CD4-positive, alpha-beta memory T cell (primary cell): ENCODE results near the gene PPM1F. TPM values are rescaled to one million over a fixed set of nuclear protein-coding genes. Genes with fewer than 3 reads are reported as not detected.

Experiments used
- CTCF ChIA-PET: fragments of 350-600 bp; sonication (Branson Sonifier 250); formaldehyde crosslinking; loops from one replicate; lab custom pipeline; 2021; ENCODE audit warnings: inconsistent platforms; ENCODE audit not compliant: partially characterized antibody; lab: Charles Lee
- POLR2A ChIA-PET: fragments of 350-600 bp; sonication (Branson Sonifier 250); formaldehyde crosslinking; loops from one replicate; lab custom pipeline; 2021; ENCODE audit not compliant: partially characterized antibody; lab: Charles Lee
- DNase-seq, 5 donors: peaks; one replicate each; pipeline versions ENCODE4 v3.0.0 to v3.0.0-alpha.2; 2020 to 2022; ENCODE audit warnings: mixed read lengths in 1 of 5
- H3K27ac ChIP-seq: one replicate; pipeline ENCODE4 v1.7.0; 2013; ENCODE audit warnings: low read depth, low read length
- H3K27me3 ChIP-seq: 2 replicates; pipeline ENCODE4 v1.7.0; 2013; ENCODE audit warnings: mild to moderate bottlenecking, low read length, moderate library complexity; ENCODE audit not compliant: insufficient read depth
- H3K36me3 ChIP-seq: 2 replicates; pipeline ENCODE4 v1.7.0; 2013; ENCODE audit warnings: mild to moderate bottlenecking, low read length, moderate library complexity; ENCODE audit not compliant: insufficient read depth
- H3K4me1 ChIP-seq: 2 replicates; pipeline ENCODE4 v1.7.0; 2013; ENCODE audit warnings: mild to moderate bottlenecking, low read length, moderate library complexity; ENCODE audit not compliant: insufficient read depth
- H3K4me3 ChIP-seq, 2 donors: one replicate each; pipeline ENCODE4 v1.7.0; 2013; ENCODE audit warnings: low read length in 2 of 2, mild to moderate bottlenecking in 1 of 2
- H3K9me3 ChIP-seq, 2 donors: one replicate each; pipeline ENCODE4 v1.7.0; 2013; ENCODE audit warnings: low read length in 2 of 2, control low read depth in 1 of 2; ENCODE audit not compliant: control insufficient read depth in 1 of 2
- H3K27ac Mint-ChIP-seq, 7 donors: one replicate each; pipeline ENCODE4 v1.8.0; 2020 to 2021; ENCODE audit warnings: mixed read lengths in 7 of 7, mild to moderate bottlenecking in 6 of 7, inconsistent platforms in 3 of 7, moderate library complexity in 3 of 7
- H3K27me3 Mint-ChIP-seq, 2 donors: one replicate each; pipeline ENCODE4 v1.8.0; 2020 to 2021; ENCODE audit warnings: mixed read lengths in 2 of 2
- H3K36me3 Mint-ChIP-seq, 2 donors: one replicate each; pipeline ENCODE4 v1.8.0; 2020 to 2021; ENCODE audit warnings: mixed read lengths in 2 of 2, inconsistent platforms in 1 of 2, mild to moderate bottlenecking in 1 of 2
- H3K4me1 Mint-ChIP-seq, 4 donors: one replicate each; pipeline ENCODE4 v1.8.0; 2020 to 2021; ENCODE audit warnings: mixed read lengths in 4 of 4, mild to moderate bottlenecking in 1 of 4
- H3K4me3 Mint-ChIP-seq, 8 donors: one replicate each; pipeline ENCODE4 v1.8.0; 2020 to 2021; ENCODE audit warnings: mixed read lengths in 8 of 8, mild to moderate bottlenecking in 7 of 8, moderate library complexity in 6 of 8, inconsistent platforms in 3 of 8
- H3K9me3 Mint-ChIP-seq, 8 donors: one replicate each; pipeline ENCODE4 v1.8.0; 2020 to 2021; ENCODE audit warnings: mixed read lengths in 8 of 8, mild to moderate bottlenecking in 5 of 8, inconsistent platforms in 3 of 8, moderate library complexity in 1 of 8
- intact Hi-C: fragments of 100-400 bp; cut with micrococcal nuclease; formaldehyde crosslinking; loops from one replicate; pipeline ENCODE4 v1.15.1; 2023
- polyA plus RNA-seq, 2 donors: library from polyadenylated mRNA; unstranded; fragments of 300-500 nt; fragmentation: Illumina TruSeq; gene quantifications; one replicate each; pipeline ENCODE4 v1.2.3, GENCODE V29; 2021
- total RNA-seq, 2 experiments: library from RNA; stranded (reverse); gene quantifications; one replicate each; pipeline ENCODE4 v1.2.3, GENCODE V29; 2021

PPM1F gene
- total and polyA plus RNA-seq, 4 experiments from 2014 or later, result 5.3 to 25.4 (median 15.2) TPM

DNA sequence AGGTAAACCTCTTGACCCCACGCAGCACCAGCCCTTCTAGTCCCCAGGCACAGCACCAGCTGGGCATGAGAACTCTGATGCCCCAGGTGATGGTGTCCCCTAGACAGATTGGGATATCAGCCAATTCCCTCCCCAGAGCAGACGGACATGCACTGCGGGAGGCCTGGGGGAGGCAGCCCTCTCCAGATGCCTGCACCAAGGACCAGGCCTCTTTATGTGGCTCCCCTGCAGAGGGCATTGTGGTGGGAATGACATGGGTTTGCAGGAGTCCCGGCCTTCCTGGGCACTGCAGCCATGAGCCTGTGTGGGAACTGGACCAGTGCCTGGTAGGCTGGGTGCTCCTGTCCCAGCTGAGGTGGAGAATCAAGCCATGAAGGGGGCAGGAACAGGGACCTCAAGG lies 25.9 kb downstream of the PPM1F start:
- no peaks in the 10 kb centered on the region for H3K27me3 Mint-ChIP-seq
- no peaks in the 10 kb centered on the region for H3K4me1 Mint-ChIP-seq
- DNase-seq, result no peak
- Histone ChIP-seq H3K36me3 (peaks cover 7% of the 10 kb centered on the region), H3K27me3 (no peaks in the 10 kb centered on the region), H3K4me3 (no peak overlapping the region), H3K27ac (no peak overlapping the region), H3K9me3 (no peaks in the 10 kb centered on the region), H3K4me1 (no peaks in the 10 kb centered on the region)
- CTCF ChIA-PET, result interaction anchor here (0.7 kb wide), 1 partner anchor 165 kb away, joined by 5 read pairs; no protein-coding TSS in a partner anchor
- intact Hi-C loops, result no loop called here
- POLR2A ChIA-PET, result no interaction called here
- H3K4me3 Mint-ChIP-seq, result no peak overlapping the region
- H3K9me3 Mint-ChIP-seq, result no peaks in the 10 kb centered on the region
- H3K36me3 Mint-ChIP-seq, result peaks cover 10 to 25% of the 10 kb centered on the region in 2 donors
- no peak overlapping the region for H3K27ac Mint-ChIP-seq

DNA sequence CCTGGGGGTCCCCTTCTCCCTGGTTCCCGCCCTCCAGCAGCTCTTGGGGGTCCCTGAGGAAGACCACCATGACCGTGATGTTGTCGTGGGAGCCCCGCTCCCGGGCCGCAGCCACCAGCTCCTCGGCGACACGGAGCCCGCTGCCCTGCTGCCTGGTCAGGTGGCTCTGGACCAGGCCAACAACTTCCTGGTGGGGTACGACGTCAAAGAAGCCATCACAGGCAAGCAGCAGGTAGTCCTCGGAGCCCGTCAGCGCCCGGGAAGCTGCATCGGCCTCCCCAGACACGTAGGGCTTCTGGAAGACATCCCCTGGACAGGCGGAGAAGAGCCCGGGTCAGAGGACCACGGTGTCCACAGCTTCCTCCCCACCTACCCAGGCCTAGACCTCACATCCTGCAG lies 29.5 kb downstream of the PPM1F start:
- H3K4me1 Mint-ChIP-seq, result no peaks in the 10 kb centered on the region
- no peak overlapping the region for H3K4me3 Mint-ChIP-seq
- intact Hi-C loops, result no loop called here
- no peaks in the 10 kb centered on the region for H3K4me1 ChIP-seq
- POLR2A ChIA-PET, result no interaction called here
- DNase-seq, result no peak
- H3K27me3 Mint-ChIP-seq, result no peaks in the 10 kb centered on the region
- H3K4me3 ChIP-seq, result no peak overlapping the region
- H3K27me3 ChIP-seq, result no peaks in the 10 kb centered on the region
- H3K27ac ChIP-seq, result no peak overlapping the region
- no peaks in the 10 kb centered on the region for H3K9me3 Mint-ChIP-seq
- peaks cover 0 to 10% of the 10 kb centered on the region in 2 donors for H3K36me3 Mint-ChIP-seq
- H3K9me3 ChIP-seq, result no peaks in the 10 kb centered on the region
- H3K36me3 ChIP-seq, result no peaks in the 10 kb centered on the region
- no peak overlapping the region for H3K27ac Mint-ChIP-seq
- CTCF ChIA-PET, result interaction anchor here (0.8 to 1.1 kb wide), 2 partner anchors 9 to 204 kb away, joined by 3 to 4 read pairs; no protein-coding TSS in a partner anchor

- Histone ChIP-seq H3K4me3 (no peak overlapping the region), H3K4me1 (no peaks in the 10 kb centered on the region), H3K9me3 (no peaks in the 10 kb centered on the region), H3K36me3 (no peaks in the 10 kb centered on the region), H3K27me3 (no peaks in the 10 kb centered on the region), H3K27ac (no peak overlapping the region)
- peaks cover 0 to 5% of the 10 kb centered on the region in 2 donors for H3K36me3 Mint-ChIP-seq
- H3K4me1 Mint-ChIP-seq, result no peaks in the 10 kb centered on the region
- intact Hi-C loops, result no loop called here
- H3K27ac Mint-ChIP-seq, result no peak overlapping the region
- no peak for DNase-seq
- POLR2A ChIA-PET, result no interaction called here
- H3K9me3 Mint-ChIP-seq, result no peaks in the 10 kb centered on the region
- CTCF ChIA-PET, result no interaction called here
- H3K27me3 Mint-ChIP-seq, result no peaks in the 10 kb centered on the region
- no peak overlapping the region for H3K4me3 Mint-ChIP-seq
These were observed 30.1 kb downstream of the PPM1F start for GRCh38 chr22:21922370-21923162.

DNA sequence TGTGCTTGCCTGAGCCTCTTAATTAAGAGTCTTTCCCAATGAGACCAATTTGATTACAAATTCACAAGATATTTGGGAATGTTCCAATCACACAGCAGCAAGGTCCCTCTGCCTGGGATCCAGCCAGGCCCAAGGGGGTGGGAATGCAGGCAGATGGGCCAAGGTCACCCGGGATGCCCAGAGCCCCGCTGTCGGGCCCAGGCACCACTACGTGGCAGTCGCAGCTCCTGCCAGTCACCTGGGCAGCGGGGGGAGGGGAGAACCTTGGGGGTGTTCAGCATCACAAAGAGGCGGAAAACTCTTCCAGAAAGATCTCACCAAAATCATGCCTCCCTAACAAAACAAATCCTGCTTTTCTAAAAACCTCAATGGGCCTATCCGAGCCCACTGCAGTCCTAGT lies 30.9 kb downstream of the PPM1F start:
- no peak overlapping the region for H3K4me3 ChIP-seq
- intact Hi-C loops, result no loop called here

DNA sequence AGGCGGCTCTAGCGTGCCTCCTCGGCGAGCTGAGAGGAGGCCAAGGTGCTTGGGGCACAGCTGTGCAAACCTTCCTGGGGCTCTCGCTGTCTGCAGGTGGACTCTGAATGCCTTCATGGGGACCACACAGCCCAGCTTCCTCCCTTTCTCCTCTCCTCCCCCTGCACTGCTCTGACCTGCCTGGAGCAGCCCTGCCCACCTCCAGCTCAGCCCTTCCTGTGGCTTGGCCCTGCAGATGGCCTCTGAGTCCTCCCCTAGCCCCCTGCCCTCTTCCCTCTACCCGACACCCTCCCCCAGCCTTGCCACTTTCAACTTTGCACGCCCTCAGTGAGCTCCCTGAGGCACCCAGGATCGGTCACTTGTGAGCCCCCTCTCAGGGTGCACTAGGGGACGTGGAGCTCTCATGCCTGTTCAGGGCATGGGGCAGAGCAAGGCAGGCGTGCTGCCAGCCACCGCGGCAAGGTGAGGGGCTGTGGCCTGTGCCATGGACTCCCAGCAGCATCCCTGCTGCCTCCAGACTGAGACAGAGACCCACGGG lies 31.4 kb downstream of the PPM1F start:
- Mint-ChIP-seq H3K36me3 (peaks cover 0 to 3% of the 10 kb centered on the region in 2 donors), H3K27ac (no peak overlapping the region), H3K4me1 (no peaks in the 10 kb centered on the region), H3K9me3 (no peaks in the 10 kb centered on the region), H3K4me3 (no peak overlapping the region), H3K27me3 (no peaks in the 10 kb centered on the region)
- H3K36me3 ChIP-seq, result no peaks in the 10 kb centered on the region
- intact Hi-C loops, result no loop called here
- no peaks in the 10 kb centered on the region for H3K9me3 ChIP-seq
- CTCF ChIA-PET, result no interaction called here
- H3K4me1 ChIP-seq, result no peaks in the 10 kb centered on the region
- no peak for DNase-seq
- H3K4me3 ChIP-seq, result no peak overlapping the region
- POLR2A ChIA-PET, result no interaction called here
- H3K27ac ChIP-seq, result no peak overlapping the region
- no peaks in the 10 kb centered on the region for H3K27me3 ChIP-seq

More for the DNA sequence above, 30.9 kb downstream of the PPM1F start:
- Histone ChIP-seq H3K9me3 (no peaks in the 10 kb centered on the region), H3K27me3 (no peaks in the 10 kb centered on the region), H3K4me1 (no peaks in the 10 kb centered on the region), H3K36me3 (no peaks in the 10 kb centered on the region), H3K27ac (no peak overlapping the region)
- H3K27me3 Mint-ChIP-seq, result no peaks in the 10 kb centered on the region
- ChIA-PET POLR2A (no interaction called here), CTCF (no interaction called here)
- H3K9me3 Mint-ChIP-seq, result no peaks in the 10 kb centered on the region
- no peak overlapping the region for H3K27ac Mint-ChIP-seq
- no peak overlapping the region for H3K4me3 Mint-ChIP-seq
- H3K4me1 Mint-ChIP-seq, result no peaks in the 10 kb centered on the region
- peaks cover 0 to 3% of the 10 kb centered on the region in 2 donors for H3K36me3 Mint-ChIP-seq
- no peak for DNase-seq

DNA sequence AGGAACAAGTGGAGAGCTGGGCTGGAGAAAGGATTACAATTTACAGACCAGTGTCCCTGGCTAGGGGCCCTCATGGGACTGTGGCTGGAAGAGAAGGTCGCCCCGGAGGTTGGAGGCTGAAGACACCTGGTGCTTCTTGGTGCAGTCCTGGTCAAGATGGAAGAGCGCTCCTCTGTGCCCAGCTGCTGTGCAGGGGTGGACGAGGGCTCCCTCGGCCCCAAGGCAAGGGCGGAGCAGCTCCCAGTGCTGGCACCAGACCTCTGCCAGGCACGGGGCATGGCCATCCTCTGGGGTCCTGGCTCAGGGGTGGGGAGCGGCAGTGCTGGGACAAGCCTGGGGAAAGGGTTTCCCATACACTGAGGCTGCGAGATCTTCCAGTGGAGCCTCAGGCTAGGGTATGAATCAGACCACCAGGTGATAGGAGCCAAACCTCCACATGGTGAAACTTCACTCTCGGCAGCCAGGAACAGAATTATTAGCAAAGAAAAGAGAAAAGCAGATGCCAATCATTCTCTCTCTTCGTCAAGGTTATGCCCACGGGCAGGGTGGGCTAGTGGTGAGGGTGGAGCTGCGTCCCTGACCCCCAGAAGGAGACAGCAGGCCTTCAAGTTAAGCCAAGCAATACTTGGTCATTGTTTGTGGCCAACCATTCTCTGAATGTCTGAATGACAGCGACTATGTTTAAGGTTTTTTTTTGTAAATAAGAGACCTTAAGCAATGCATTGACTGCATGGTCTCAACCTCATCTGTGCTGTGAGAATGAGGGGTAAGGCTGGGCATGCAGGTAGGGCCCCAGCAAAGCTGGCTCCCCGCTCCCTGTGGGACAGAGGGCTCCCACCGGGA lies 32.1 kb downstream of the PPM1F start:
- H3K4me1 ChIP-seq, result no peaks in the 10 kb centered on the region
- POLR2A ChIA-PET, result no interaction called here
- H3K9me3 ChIP-seq, result no peaks in the 10 kb centered on the region
- CTCF ChIA-PET, result no interaction called here
- H3K4me3 ChIP-seq, result no peak overlapping the region
- Mint-ChIP-seq H3K9me3 (no peaks in the 10 kb centered on the region), H3K4me3 (no peak overlapping the region), H3K27me3 (no peaks in the 10 kb centered on the region), H3K27ac (no peak overlapping the region), H3K36me3 (peaks cover 0 to 2% of the 10 kb centered on the region in 2 donors), H3K4me1 (no peaks in the 10 kb centered on the region)
- no peaks in the 10 kb centered on the region for H3K27me3 ChIP-seq
- intact Hi-C loops, result no loop called here
- no peak for DNase-seq
- no peak overlapping the region for H3K27ac ChIP-seq
- no peaks in the 10 kb centered on the region for H3K36me3 ChIP-seq
